Right cardiac atrium (tissue), 5 donors: ENCODE results near the gene LKAAEAR1. TPM values are rescaled to one million over a fixed set of nuclear protein-coding genes. Genes with fewer than 3 reads are reported as not detected.

Experiments
- ATAC-seq, 2 donors: fragments of 200-7000 bp; cut with Tn5 transposase; one replicate each; pipeline versions ENCODE4 v1.8.0 to v1.9.1; 2020; ENCODE audit warnings: moderate library complexity in 2 of 2, mild to moderate bottlenecking in 1 of 2
- DNase-seq, 3 donors: peaks; one replicate each; pipeline ENCODE4 v3.0.0-alpha.2; 2020
- H3K27ac ChIP-seq: one replicate; pipeline ENCODE4 v1.5.1; 2013; ENCODE audit warnings: mild to moderate bottlenecking, low read length, control low read depth, moderate library complexity
- H3K27me3 ChIP-seq: one replicate; pipeline ENCODE4 v1.6.1; 2013; ENCODE audit not compliant: control insufficient read depth, insufficient read depth
- H3K4me1 ChIP-seq: one replicate; pipeline ENCODE4 v1.6.1; 2013; ENCODE audit warnings: low read length; ENCODE audit not compliant: control insufficient read depth, insufficient read depth
- H3K4me3 ChIP-seq: one replicate; pipeline ENCODE4 v1.5.1; 2013; ENCODE audit warnings: low read length, control low read depth
- H3K9me3 ChIP-seq: one replicate; pipeline ENCODE4 v1.6.1; 2013; ENCODE audit warnings: low read length; ENCODE audit not compliant: control insufficient read depth
- whole genome bisulfite sequencing: extraction: QIAGEN DNeasy Blood & Tissue Kit; methylation state at CpG from one replicate; pipeline ENCODE4 v1.1.7; 2013; 5-methylcytosine and 5-hydroxymethylcytosine counted together
- intact Hi-C, 4 donors: fragments of 100-400 bp; cut with DNase I; formaldehyde crosslinking; loops; one replicate each; pipeline versions ENCODE4 v1.11.0 to v1.14.0; 2022 to 2023
- polyA plus RNA-seq: library from polyadenylated mRNA; stranded (reverse); fragments of 200-250 nt; gene quantifications from one replicate; pipeline ENCODE4 v1.2.3, GENCODE V29; 2013
- total RNA-seq, 4 donors: library from RNA; stranded (reverse); fragmentation: NEBNext Ultra II Directional; extraction: Animal tissue kit (Norgen Biotek cat#: 25700); gene quantifications; one replicate each; pipeline ENCODE4 v1.2.1, GENCODE V29; 2021
- donor health status: healthy with polysubstance abuse.
- donor health status: DM: no; HTN: yes; CAD: no.
- donor health status: DM: no; HTN: no; CAD: no.
- donor health status: DM: no; HTN: yes; CAD: no; lungs with severe emphysema.
- donor health status: DM: yes; HTN: yes; CAD: no.

LKAAEAR1 gene
- total and polyA plus RNA-seq, 5 donors = 0.29 to 0.65 (median 0.45) TPM; not detected in 1

DNA sequence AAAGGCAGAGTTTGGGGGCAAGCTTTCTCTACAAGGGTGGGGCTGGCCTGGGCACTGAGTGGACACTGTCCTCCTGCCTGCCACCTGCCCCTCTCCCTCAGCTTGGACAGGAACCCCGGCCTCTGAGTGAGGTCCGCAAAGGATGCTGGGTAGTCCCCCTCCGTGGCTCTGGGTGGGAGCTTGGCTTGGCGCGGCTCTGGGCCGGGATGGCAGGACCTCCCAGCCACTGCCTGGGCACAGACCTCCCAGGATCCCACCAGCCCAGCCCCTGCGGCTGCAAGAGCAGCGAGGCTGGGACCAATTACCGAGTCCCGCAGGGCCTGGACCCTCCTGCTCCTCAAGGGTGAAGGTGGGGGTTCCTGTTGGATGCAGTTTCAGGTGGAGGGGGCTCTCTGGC is 31.9 kb downstream of the LKAAEAR1 start:
- ATAC-seq = no peak
- H3K4me1 ChIP-seq = no peaks in the 10 kb centered on the region

DNA sequence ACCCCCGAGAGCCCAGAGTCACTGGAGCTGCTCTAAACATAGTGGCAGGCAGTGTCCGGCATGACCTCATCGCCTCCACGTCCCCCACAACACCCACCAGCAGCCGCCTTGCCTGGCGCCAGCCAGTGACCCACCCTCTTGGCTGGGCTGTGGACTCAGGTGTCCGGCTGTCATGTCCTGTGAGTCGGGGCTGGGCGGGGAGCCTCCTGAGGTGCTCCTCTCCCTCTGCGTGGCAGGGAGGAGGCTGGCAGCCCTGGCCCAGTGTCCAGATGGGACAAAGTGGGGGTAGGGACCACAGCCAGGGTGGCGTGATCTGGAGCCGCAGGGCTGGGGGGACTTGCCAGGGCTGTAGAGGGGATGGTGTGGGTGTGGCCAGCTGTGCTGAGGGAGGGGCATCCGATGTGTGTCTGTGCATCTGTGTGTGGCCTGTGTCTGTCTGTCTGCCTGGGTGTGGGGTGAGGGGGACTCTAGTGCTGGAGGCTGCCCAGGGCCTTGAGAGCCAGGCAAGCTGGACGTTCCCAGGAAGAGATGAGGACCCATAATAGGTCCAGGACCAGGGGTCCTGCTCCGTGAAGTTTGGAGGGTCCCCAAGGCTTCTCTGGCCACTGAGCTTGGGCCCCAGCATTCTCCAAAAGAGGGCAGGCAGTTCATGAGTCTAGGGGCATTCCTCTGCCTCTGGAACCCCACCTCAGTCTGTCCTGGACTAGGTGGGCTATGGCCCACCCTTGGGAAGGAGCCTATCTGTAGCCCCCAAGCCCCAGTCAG is 32.5 kb downstream of the LKAAEAR1 start:
- Histone ChIP-seq H3K27me3 (no peaks in the 10 kb centered on the region), H3K27ac (peak overlapping the region; percentile 68), H3K4me3 (no peak overlapping the region), H3K4me1 (no peaks in the 10 kb centered on the region), H3K9me3 (no peaks in the 10 kb centered on the region)
- DNase-seq (peak; percentile 83 to 91 (median 90)), ATAC-seq (peak; percentile 50 to 60)
- 72% methylated on average over 15 of the region's 15 CpGs for WGBS
- intact Hi-C loops = no loop called here

More for the DNA sequence above, 31.9 kb downstream of the LKAAEAR1 start:
- DNase-seq = no peak
- 65% methylated on average over 10 of the region's 10 CpGs for WGBS
- H3K9me3 ChIP-seq = no peaks in the 10 kb centered on the region
- peak overlapping the region; percentile 68 for H3K27ac ChIP-seq
- H3K27me3 ChIP-seq = no peaks in the 10 kb centered on the region
- intact Hi-C loops = no loop called here
- H3K4me3 ChIP-seq = no peak overlapping the region

DNA sequence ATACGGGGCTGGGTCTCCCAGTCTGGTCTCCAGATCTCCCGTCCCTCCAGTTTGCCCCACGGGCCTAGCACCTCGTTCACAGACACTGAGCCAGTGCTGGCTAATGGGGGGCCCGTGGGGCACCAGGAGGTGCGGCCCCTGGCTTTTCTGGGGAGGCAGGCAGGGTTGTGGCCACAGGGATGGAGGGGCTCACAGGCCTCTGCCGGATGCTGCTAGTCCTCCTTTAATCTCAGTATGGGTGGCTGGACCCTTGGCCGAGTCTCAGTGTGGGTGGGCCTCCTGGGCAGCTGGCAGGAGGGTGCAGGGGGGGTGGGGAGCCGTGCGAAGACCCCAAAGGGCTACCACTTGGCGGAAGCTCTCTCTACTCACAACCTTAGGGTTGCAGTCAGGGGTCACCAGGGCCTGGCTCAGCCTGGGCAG is 33.2 kb downstream of the LKAAEAR1 start:
- ATAC-seq (no peak), DNase-seq (no peak)
- 74% methylated on average over 11 of the region's 11 CpGs for WGBS
- intact Hi-C loops = no loop called here
- no peaks in the 10 kb centered on the region for H3K9me3 ChIP-seq
- no peak overlapping the region for H3K4me3 ChIP-seq
- H3K4me1 ChIP-seq = no peaks in the 10 kb centered on the region
- H3K27me3 ChIP-seq = no peaks in the 10 kb centered on the region
- peak overlapping the region; percentile 57 for H3K27ac ChIP-seq

- no peaks in the 10 kb centered on the region for H3K4me1 ChIP-seq
- 62% methylated on average over 23 of the region's 23 CpGs for WGBS
- no peak for DNase-seq
- intact Hi-C loops = no loop called here
- no peaks in the 10 kb centered on the region for H3K27me3 ChIP-seq
- H3K27ac ChIP-seq = peak overlapping the region; percentile 57
- ATAC-seq = peak in 1 of 2 donors; percentile 2
- no peaks in the 10 kb centered on the region for H3K9me3 ChIP-seq
- H3K4me3 ChIP-seq = peak overlapping the region; percentile 53
Measured at GRCh38 chr20:64050261-64051032, 33.8 kb downstream of the LKAAEAR1 start.

DNA sequence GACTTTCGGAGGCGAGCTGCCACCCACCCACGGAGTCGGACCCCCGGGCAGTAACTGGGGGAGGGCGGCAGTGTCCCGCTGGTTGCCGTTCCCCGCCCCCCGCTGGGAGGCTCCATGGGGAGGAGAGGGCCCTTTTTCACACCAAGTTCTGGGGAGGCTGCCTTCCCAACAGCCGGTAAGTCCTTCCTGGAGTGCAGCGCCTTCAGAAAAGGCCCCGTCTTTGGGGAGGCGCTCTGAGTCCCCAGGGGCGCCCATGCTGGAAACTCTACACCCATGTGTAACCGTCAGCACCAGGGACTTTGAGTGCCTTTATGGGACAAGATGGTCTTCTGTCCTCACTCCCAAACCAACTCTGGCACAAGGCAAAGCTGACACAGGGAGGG is 34.3 kb downstream of the LKAAEAR1 start:
- Histone ChIP-seq H3K4me3 (peak overlapping the region; percentile 53), H3K27ac (peak overlapping the region; percentile 57), H3K27me3 (no peaks in the 10 kb centered on the region), H3K4me1 (no peaks in the 10 kb centered on the region), H3K9me3 (no peaks in the 10 kb centered on the region)
- ATAC-seq (peak in 1 of 2 donors; percentile 25), DNase-seq (peak; percentile 49 to 77 (median 76))
- intact Hi-C loops = no loop called here
- 18% methylated on average over 16 of the region's 16 CpGs for whole genome bisulfite sequencing

- ATAC-seq = peak; percentile 15 to 29
- H3K27me3 ChIP-seq = no peaks in the 10 kb centered on the region
- peak within 1 kb of the TSS; percentile 57 for H3K27ac ChIP-seq
- H3K4me3 ChIP-seq = peak within 1 kb of the TSS; percentile 53
- no peaks in the 10 kb centered on the region for H3K9me3 ChIP-seq
- no peaks in the 10 kb centered on the region for H3K4me1 ChIP-seq
- DNase-seq = peak; percentile 65 to 88 (median 84)
- intact Hi-C loops = no loop called here
- WGBS = 1% methylated on average over 106 of the region's 111 CpGs
Measured at GRCh38 chr20:64049060-64049877, 34.9 kb downstream of the LKAAEAR1 start, which contains the start of gene SOX18. SOX18 (minus strand) TSS chr20:64049639; CDS start chr20:64049516, 123 bp downstream.

GRCh38 chr20:64048402-64049044 is 35.7 kb downstream of the LKAAEAR1 start:
- H3K4me3 ChIP-seq = peak overlapping the region; percentile 53

DNA sequence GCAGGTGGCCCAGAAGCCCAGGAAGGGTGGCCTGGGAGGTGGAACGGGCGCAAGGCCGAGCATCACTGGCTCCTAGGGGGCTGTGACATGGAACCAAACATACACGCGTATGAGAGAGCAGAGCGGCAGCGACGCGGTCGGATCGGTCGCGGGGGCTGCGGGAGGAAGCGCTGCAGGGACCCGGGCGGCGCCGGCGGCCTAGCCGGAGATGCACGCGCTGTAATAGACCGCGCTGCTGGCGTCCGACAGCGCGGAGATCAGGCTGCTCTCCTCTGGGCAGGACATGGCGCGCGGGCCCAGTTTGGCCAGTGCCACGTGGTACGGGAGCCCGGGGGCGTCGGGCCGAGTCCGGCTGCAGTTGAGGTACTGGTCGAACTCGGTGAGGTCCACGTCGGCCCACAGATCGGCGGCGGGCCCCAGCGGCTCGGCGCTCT is 36.2 kb downstream of the LKAAEAR1 start:
- Histone ChIP-seq H3K27ac (peak overlapping the region; percentile 43), H3K9me3 (no peaks in the 10 kb centered on the region), H3K27me3 (no peaks in the 10 kb centered on the region), H3K4me1 (no peaks in the 10 kb centered on the region), H3K4me3 (peak overlapping the region; percentile 53)
- no peak for ATAC-seq
- DNase-seq = no peak
- WGBS = 16% methylated on average over 49 of the region's 49 CpGs
- intact Hi-C loops = no loop called here

More at GRCh38 chr20:64048402-64049044, 35.7 kb downstream of the LKAAEAR1 start:
- H3K27ac ChIP-seq = peak overlapping the region; percentile 43
- ATAC-seq (no peak), DNase-seq (no peak)
- H3K4me1 ChIP-seq = no peaks in the 10 kb centered on the region
- H3K9me3 ChIP-seq = no peaks in the 10 kb centered on the region
- intact Hi-C loops = no loop called here
- WGBS = 6% methylated on average over 101 of the region's 101 CpGs
- no peaks in the 10 kb centered on the region for H3K27me3 ChIP-seq

- Histone ChIP-seq H3K9me3 (no peaks in the 10 kb centered on the region), H3K4me1 (no peaks in the 10 kb centered on the region), H3K4me3 (peak overlapping the region; percentile 53), H3K27ac (peak overlapping the region; percentile 48), H3K27me3 (no peaks in the 10 kb centered on the region)
- ATAC-seq (no peak), DNase-seq (peak in 1 of 3 donors; percentile 40)
- intact Hi-C loops = no loop called here
- WGBS = 67% methylated on average over 8 of the region's 8 CpGs
Measured at GRCh38 chr20:64047046-64047389, 37.2 kb downstream of the LKAAEAR1 start.

GRCh38 chr20:64045346-64046011 is 38.7 kb downstream of the LKAAEAR1 start:
- Histone ChIP-seq H3K4me1 (no peaks in the 10 kb centered on the region), H3K27ac (no peak overlapping the region), H3K27me3 (no peaks in the 10 kb centered on the region), H3K4me3 (no peak overlapping the region), H3K9me3 (no peaks in the 10 kb centered on the region)
- WGBS = 51% methylated on average over 11 of the region's 11 CpGs
- ATAC-seq (peak; percentile 40 to 55), DNase-seq (peak; percentile 55 to 78 (median 64))
- intact Hi-C loops = no loop called here
